Trophoblast cell (in vitro differentiated cells and primary cell): ENCODE results near the gene DUOX2.

Experiments
- DNase-seq, 2 donors: peaks; one replicate each; pipeline ENCODE4 v3.0.0-alpha.2; 2016
- H2AFZ ChIP-seq: 2 replicates; pipeline ENCODE4 v1.6.1; 2013; ENCODE audit warnings: low read length, moderate library complexity, mild to moderate bottlenecking; ENCODE audit not compliant: insufficient read depth, poor library complexity
- H2AK5ac ChIP-seq: 2 replicates; pipeline ENCODE4 v1.6.1; 2013; ENCODE audit warnings: mild to moderate bottlenecking, low read length
- H2BK120ac ChIP-seq: 2 replicates; pipeline ENCODE4 v1.6.1; 2013; ENCODE audit warnings: low read length, mild to moderate bottlenecking, moderate library complexity; ENCODE audit not compliant: insufficient read depth, poor library complexity
- H2BK12ac ChIP-seq: 2 replicates; pipeline ENCODE4 v1.6.1; 2013; ENCODE audit warnings: mild to moderate bottlenecking, low read length, moderate library complexity
- H2BK5ac ChIP-seq: 2 replicates; pipeline ENCODE4 v1.6.1; 2013; ENCODE audit warnings: low read length, low read depth, moderate library complexity, mild to moderate bottlenecking; ENCODE audit not compliant: poor library complexity
- H3K14ac ChIP-seq: 2 replicates; pipeline ENCODE4 v1.6.1; 2013; ENCODE audit warnings: mild to moderate bottlenecking, low read length
- H3K18ac ChIP-seq: 2 replicates; pipeline ENCODE4 v1.6.1; 2013; ENCODE audit warnings: mild to moderate bottlenecking, low read length
- H3K23ac ChIP-seq: 2 replicates; pipeline ENCODE4 v1.6.1; 2013; ENCODE audit warnings: low read length
- H3K27ac ChIP-seq: 2 replicates; pipeline ENCODE4 v1.5.1; 2013; ENCODE audit warnings: low read depth, mild to moderate bottlenecking, inconsistent platforms, low read length, moderate library complexity
- H3K27me3 ChIP-seq: 2 replicates; pipeline ENCODE4 v1.6.1; 2013; ENCODE audit warnings: inconsistent platforms, mild to moderate bottlenecking, low read length, moderate library complexity; ENCODE audit not compliant: insufficient read depth
- H3K36me3 ChIP-seq, 2 experiments: 1 replicate in 1 of 2; 2 replicates in 1 of 2; pipeline ENCODE4 v1.6.1; 2013; ENCODE audit warnings: low read length in 2 of 2, mild to moderate bottlenecking in 2 of 2, moderate library complexity in 1 of 2; ENCODE audit not compliant: insufficient read depth in 2 of 2, control insufficient read depth in 1 of 2
- H3K4ac ChIP-seq: 2 replicates; pipeline ENCODE4 v1.6.1; 2013; ENCODE audit warnings: low read depth, mild to moderate bottlenecking, low read length, moderate library complexity
- H3K4me1 ChIP-seq, 2 experiments: 1 replicate in 1 of 2; 2 replicates in 1 of 2; pipeline ENCODE4 v1.6.1; 2013; ENCODE audit warnings: low read length in 2 of 2, mild to moderate bottlenecking in 2 of 2, moderate library complexity in 1 of 2; ENCODE audit not compliant: insufficient read depth in 2 of 2, control insufficient read depth in 1 of 2
- H3K4me2 ChIP-seq: 2 replicates; pipeline ENCODE4 v1.6.1; 2013; ENCODE audit warnings: inconsistent platforms, mild to moderate bottlenecking, low read length, moderate library complexity
- H3K4me3 ChIP-seq: 2 replicates; pipeline ENCODE4 v1.5.1; 2013; ENCODE audit warnings: mild to moderate bottlenecking, low read depth, low read length, inconsistent platforms
- H3K79me1 ChIP-seq: one replicate; pipeline ENCODE4 v1.6.1; 2013; ENCODE audit warnings: low read length
- H3K79me2 ChIP-seq: 2 replicates; pipeline ENCODE4 v1.6.1; 2013; ENCODE audit warnings: low read length, mild to moderate bottlenecking; ENCODE audit not compliant: control insufficient read depth, insufficient read depth, poor library complexity
- H3K9ac ChIP-seq: 2 replicates; pipeline ENCODE4 v1.6.1; 2013; ENCODE audit warnings: mild to moderate bottlenecking, low read length
- H3K9me3 ChIP-seq: 2 replicates; pipeline ENCODE4 v1.6.1; 2013; ENCODE audit warnings: low read depth, mild to moderate bottlenecking, control low read depth, inconsistent platforms, low read length; ENCODE audit not compliant: insufficient read depth
- H4K12ac ChIP-seq: 2 replicates; pipeline ENCODE4 v1.6.1; 2013; ENCODE audit warnings: low read depth, mild to moderate bottlenecking, low read length, moderate library complexity
- H4K8ac ChIP-seq: 2 replicates; pipeline ENCODE4 v1.6.1; 2013; ENCODE audit warnings: low read depth, mild to moderate bottlenecking, low read length, moderate library complexity
- H4K91ac ChIP-seq: one replicate; pipeline ENCODE4 v1.6.1; 2013; ENCODE audit warnings: low read depth, mild to moderate bottlenecking, low read length, moderate library complexity
- WGBS: extraction: QIAGEN DNeasy Blood & Tissue Kit; methylation state at CpG from one replicate; pipeline ENCODE4 v1.1.7; 2013; ENCODE audit warnings: missing lambda C conversion rate; ENCODE audit not compliant: insufficient read length, insufficient coverage; ENCODE audit errors: extremely low coverage; 5-methylcytosine and 5-hydroxymethylcytosine counted together

The DUOX2 gene

GRCh38 chr15:45117308-45118130 lies 3.5 kb upstream of the DUOX2 start:
- Histone ChIP-seq H3K23ac (no peak overlapping the region), H3K4me1 (peaks cover 4 to 8% of the 10 kb centered on the region in 2 experiments), H3K9ac (no peak overlapping the region), H2BK12ac (no peak overlapping the region), H4K12ac (no peak overlapping the region), H2BK5ac (no peak overlapping the region), H2BK120ac (no peak overlapping the region), H3K79me2 (no peaks in the 10 kb centered on the region), H3K18ac (no peak overlapping the region), H2AFZ (no peak overlapping the region), H3K4me2 (peak overlapping the region; percentile 61), H3K36me3 (no peaks in the 10 kb centered on the region), H3K79me1 (no peaks in the 10 kb centered on the region), H3K14ac (no peak overlapping the region), H3K9me3 (peaks cover 2% of the 10 kb centered on the region), H3K27me3 (peaks cover 56% of the 10 kb centered on the region), H4K8ac (no peak overlapping the region), H3K27ac (no peak overlapping the region), H2AK5ac (no peak overlapping the region), H3K4me3 (no peak overlapping the region), H4K91ac (no peak overlapping the region), H3K4ac (no peak overlapping the region)
- no CpG with 5 or more reads among the region's 33 CpGs for WGBS
- DNase-seq = no peak

GRCh38 chr15:45116482-45117307 lies 2.7 kb upstream of the DUOX2 start:
- no peak overlapping the region for H3K4me3 ChIP-seq
- H2BK12ac ChIP-seq = no peak overlapping the region
- no peak overlapping the region for H3K27ac ChIP-seq
- peaks cover 64% of the 10 kb centered on the region for H3K27me3 ChIP-seq
- no peak overlapping the region for H4K12ac ChIP-seq
- no peaks in the 10 kb centered on the region for H3K36me3 ChIP-seq
- no peak overlapping the region for H2BK120ac ChIP-seq
- DNase-seq = no peak
- H3K14ac ChIP-seq = no peak overlapping the region
- no peak overlapping the region for H2AK5ac ChIP-seq
- H3K23ac ChIP-seq = no peak overlapping the region
- H2AFZ ChIP-seq = no peak overlapping the region
- H3K9me3 ChIP-seq = peaks cover 2% of the 10 kb centered on the region
- no peaks in the 10 kb centered on the region for H3K79me1 ChIP-seq
- H4K8ac ChIP-seq = no peak overlapping the region
- peaks cover 4% of the 10 kb centered on the region in 2 experiments for H3K4me1 ChIP-seq
- no peak overlapping the region for H2BK5ac ChIP-seq
- H3K18ac ChIP-seq = no peak overlapping the region
- H3K79me2 ChIP-seq = no peaks in the 10 kb centered on the region
- no CpG with 5 or more reads among the region's 65 CpGs for WGBS
- no peak overlapping the region for H3K4ac ChIP-seq
- H3K4me2 ChIP-seq = no peak overlapping the region
- no peak overlapping the region for H4K91ac ChIP-seq
- no peak overlapping the region for H3K9ac ChIP-seq

GRCh38 chr15:45116006-45116481 lies 2.1 kb upstream of the DUOX2 start:
- no peaks in the 10 kb centered on the region for H3K79me2 ChIP-seq
- DNase-seq = no peak
- H3K36me3 ChIP-seq = no peaks in the 10 kb centered on the region
- WGBS = no CpG with 5 or more reads among the region's 19 CpGs
- peaks cover 4% of the 10 kb centered on the region in 2 experiments for H3K4me1 ChIP-seq
- no peak overlapping the region for H2BK120ac ChIP-seq
- no peak overlapping the region for H3K9ac ChIP-seq
- H3K4me2 ChIP-seq = no peak overlapping the region
- no peak overlapping the region for H3K14ac ChIP-seq
- H3K27ac ChIP-seq = no peak overlapping the region
- no peak overlapping the region for H2BK12ac ChIP-seq
- H2AFZ ChIP-seq = no peak overlapping the region
- H2BK5ac ChIP-seq = no peak overlapping the region
- H4K8ac ChIP-seq = no peak overlapping the region
- no peak overlapping the region for H2AK5ac ChIP-seq
- no peak overlapping the region for H3K4ac ChIP-seq
- no peak overlapping the region for H3K18ac ChIP-seq
- no peak overlapping the region for H3K4me3 ChIP-seq
- no peak overlapping the region for H4K12ac ChIP-seq
- H4K91ac ChIP-seq = no peak overlapping the region
- H3K27me3 ChIP-seq = peaks cover 69% of the 10 kb centered on the region
- peaks cover 2% of the 10 kb centered on the region for H3K9me3 ChIP-seq
- no peaks in the 10 kb centered on the region for H3K79me1 ChIP-seq
- H3K23ac ChIP-seq = no peak overlapping the region

- Histone ChIP-seq H4K91ac (no peak overlapping the region), H2AFZ (no peak overlapping the region), H2AK5ac (no peak overlapping the region), H2BK5ac (no peak overlapping the region), H3K4ac (no peak overlapping the region), H4K8ac (no peak overlapping the region), H3K9ac (no peak overlapping the region), H3K79me1 (no peaks in the 10 kb centered on the region), H3K27ac (no peak overlapping the region), H3K79me2 (no peaks in the 10 kb centered on the region), H3K27me3 (peaks cover 72% of the 10 kb centered on the region), H3K4me3 (no peak overlapping the region), H3K9me3 (peaks cover 2% of the 10 kb centered on the region), H3K4me2 (no peak overlapping the region), H2BK120ac (no peak overlapping the region), H3K14ac (no peak overlapping the region), H2BK12ac (no peak overlapping the region), H3K4me1 (peaks cover 4% of the 10 kb centered on the region in 2 experiments), H3K23ac (no peak overlapping the region), H3K36me3 (no peaks in the 10 kb centered on the region), H4K12ac (no peak overlapping the region), H3K18ac (no peak overlapping the region)
- no CpG with 5 or more reads among the region's 7 CpGs for WGBS
- no peak for DNase-seq
These were observed 1.4 kb upstream of the DUOX2 start for GRCh38 chr15:45115312-45115820.
